DOHH2 (cell line): ENCODE data around the gene SLC29A3.
"Not testable (repeated sequence)": the region's sequence is repeated elsewhere in the genome, so short reads cannot be mapped to it uniquely, and the experiment has no call there.

Experiments used
- H3F3A ChIP-seq: fragments of 200-600 bp; sonication (generic), shearing (Covaris generic); 2 replicates; pipeline ENCODE4 v1.6.0; 2016; ENCODE audit warnings: antibody characterized with exemption, mild to moderate bottlenecking; ENCODE audit not compliant: control insufficient read depth, insufficient read depth
- H3K27ac ChIP-seq: fragments of 200-600 bp; sonication (generic); 2 replicates; pipeline ENCODE4 v1.5.1; 2014; ENCODE audit warnings: low read depth, mild to moderate bottlenecking, low read length, moderate library complexity
- H3K27me3 ChIP-seq: fragments of 200-600 bp; sonication (generic); 2 replicates; pipeline ENCODE4 v1.6.1; 2014; ENCODE audit warnings: mild to moderate bottlenecking, low read length, mixed read lengths; ENCODE audit not compliant: control insufficient read depth
- H3K36me3 ChIP-seq: fragments of 200-600 bp; sonication (generic); 2 replicates; pipeline ENCODE4 v1.6.1; 2014; ENCODE audit warnings: mild to moderate bottlenecking, low read length, moderate library complexity, mixed read lengths; ENCODE audit not compliant: control insufficient read depth
- H3K4me1 ChIP-seq: fragments of 200-600 bp; sonication (generic); 2 replicates; pipeline ENCODE4 v1.6.1; 2014; ENCODE audit warnings: mild to moderate bottlenecking, low read length, mixed read lengths; ENCODE audit not compliant: control insufficient read depth
- H3K4me2 ChIP-seq: fragments of 200-600 bp; sonication (generic); 2 replicates; pipeline ENCODE4 v1.6.0; 2014; ENCODE audit warnings: mild to moderate bottlenecking, low read length, moderate library complexity
- H3K4me3 ChIP-seq: fragments of 200-600 bp; sonication (generic); 2 replicates; pipeline ENCODE4 v1.5.1; 2014; ENCODE audit warnings: mild to moderate bottlenecking, low read length, mixed read lengths
- H3K79me2 ChIP-seq: fragments of 200-600 bp; sonication (generic); 2 replicates; pipeline ENCODE4 v1.6.1; 2014; ENCODE audit warnings: mild to moderate bottlenecking, low read length, mixed read lengths; ENCODE audit not compliant: control insufficient read depth
- H3K9me2 ChIP-seq: fragments of 200-600 bp; sonication (generic); replicated peaks from 2 replicates; pipeline ENCODE4 v1.6.1; 2014; ENCODE audit warnings: mild to moderate bottlenecking, low read length, mixed read lengths; ENCODE audit not compliant: control insufficient read depth
- H3K9me3 ChIP-seq: fragments of 200-600 bp; sonication (generic); 2 replicates; pipeline ENCODE4 v1.6.1; 2014; ENCODE audit warnings: antibody characterized with exemption, low read length, mixed read lengths; ENCODE audit not compliant: control insufficient read depth, insufficient read depth
- H4K20me1 ChIP-seq: fragments of 200-600 bp; sonication (generic); 2 replicates; pipeline ENCODE4 v1.6.0; 2014; ENCODE audit warnings: low read depth, mild to moderate bottlenecking, antibody characterized with exemption, low read length, moderate library complexity; ENCODE audit not compliant: control insufficient read depth, insufficient read depth
- CTCF ChIP-seq: fragments of 200-600 bp; sonication (generic); IDR thresholded peaks from one replicate; pipeline ENCODE4 v1.5.1; 2014; ENCODE audit warnings: antibody characterized with exemption, mild to moderate bottlenecking, low read depth, low read length; ENCODE audit not compliant: poor library complexity, severe bottlenecking
- EZH2phosphoT487 ChIP-seq: fragments of 200-600 bp; sonication (generic); IDR thresholded peaks from 2 replicates; pipeline ENCODE4 v1.6.1; 2017; ENCODE audit warnings: borderline replicate concordance, mild to moderate bottlenecking, antibody characterized with exemption, low read length, moderate library complexity, mixed read lengths

The SLC29A3 gene

GRCh38 chr10:71357792-71358265 is 38.8 kb downstream of the SLC29A3 start:
- Histone ChIP-seq H3F3A (no peaks in the 10 kb centered on the region), H3K9me2 (no peaks in the 10 kb centered on the region), H3K9me3 (no peaks in the 10 kb centered on the region), H3K27me3 (no peaks in the 10 kb centered on the region), H3K4me2 (no peak overlapping the region), H3K36me3 (no peaks in the 10 kb centered on the region), H3K4me1 (no peaks in the 10 kb centered on the region), H3K79me2 (no peaks in the 10 kb centered on the region), H3K27ac (no peak overlapping the region), H4K20me1 (no peaks in the 10 kb centered on the region), H3K4me3 (no peak overlapping the region)
- TF ChIP-seq EZH2phosphoT487 (no peak), CTCF (no peak)

GRCh38 chr10:71358277-71358676 is 39.2 kb downstream of the SLC29A3 start:
- H3F3A ChIP-seq: no peaks in the 10 kb centered on the region
- H3K4me2 ChIP-seq: no peak overlapping the region
- H3K9me2 ChIP-seq: no peaks in the 10 kb centered on the region
- no peaks in the 10 kb centered on the region for H3K27me3 ChIP-seq
- no peak overlapping the region for H3K4me3 ChIP-seq
- H3K79me2 ChIP-seq: no peaks in the 10 kb centered on the region
- no peaks in the 10 kb centered on the region for H3K9me3 ChIP-seq
- no peaks in the 10 kb centered on the region for H3K36me3 ChIP-seq
- no peak for TF ChIP-seq EZH2phosphoT487
- TF ChIP-seq CTCF: no peak
- no peaks in the 10 kb centered on the region for H4K20me1 ChIP-seq
- no peak overlapping the region for H3K27ac ChIP-seq
- no peaks in the 10 kb centered on the region for H3K4me1 ChIP-seq

- not testable (repeated sequence) for H3K4me2 ChIP-seq, H3K27ac ChIP-seq, H3K9me3 ChIP-seq, H3K27me3 ChIP-seq, H3K4me3 ChIP-seq, H3F3A ChIP-seq, H3K4me1 ChIP-seq, H3K9me2 ChIP-seq, H4K20me1 ChIP-seq, H3K36me3 ChIP-seq, H3K79me2 ChIP-seq
These were observed 39.8 kb downstream of the SLC29A3 start for GRCh38 chr10:71358906-71359305.

GRCh38 chr10:71359364-71360046 is 40.4 kb downstream of the SLC29A3 start:
- Histone ChIP-seq H3K9me3 (no peaks in the 10 kb centered on the region), H3F3A (no peaks in the 10 kb centered on the region), H3K9me2 (no peaks in the 10 kb centered on the region), H3K4me1 (no peaks in the 10 kb centered on the region), H4K20me1 (no peaks in the 10 kb centered on the region), H3K27me3 (no peaks in the 10 kb centered on the region), H3K4me3 (no peak overlapping the region), H3K36me3 (no peaks in the 10 kb centered on the region), H3K27ac (no peak overlapping the region), H3K79me2 (no peaks in the 10 kb centered on the region), H3K4me2 (no peak overlapping the region)
- TF ChIP-seq EZH2phosphoT487 (no peak), CTCF (no peak)
